SK-N-SH treated with all-trans-retinoic acid at 6 μM for 48 hours (cell line): ENCODE measurements around the gene RAMP3.

ENCODE experiments used
- ARNTL ChIP-seq: fragments of 450-650 bp; formaldehyde crosslinking; IDR thresholded peaks from 2 replicates; pipeline ENCODE4 v1.5.0; 2020; ENCODE audit warnings: low read depth, mild to moderate bottlenecking, moderate library complexity, borderline replicate concordance
- BACH2 ChIP-seq: fragments of 250-450 bp; sonication (Bioruptor Pico); IDR thresholded peaks from 2 replicates; pipeline ENCODE4 v1.9.0; 2021; ENCODE audit warnings: mild to moderate bottlenecking, borderline replicate concordance
- GLIS3 ChIP-seq: fragments of 250-450 bp; sonication (Bioruptor Pico); IDR thresholded peaks from 2 replicates; pipeline ENCODE4 v1.5.0; 2020; ENCODE audit warnings: mild to moderate bottlenecking, moderate library complexity
- PPARA ChIP-seq: fragments of 250-450 bp; sonication (Bioruptor Pico); IDR thresholded peaks from 2 replicates; pipeline ENCODE4 v1.5.0; 2020; ENCODE audit warnings: mild to moderate bottlenecking, borderline replicate concordance
- TCF4 ChIP-seq: fragments of 250-450 bp; sonication (Bioruptor Pico); IDR thresholded peaks from 2 replicates; pipeline ENCODE4 v1.8.0; 2021; ENCODE audit warnings: mild to moderate bottlenecking, moderate library complexity, borderline replicate concordance
- ZC3H10 ChIP-seq: fragments of 250-450 bp; sonication (Bioruptor Pico); IDR thresholded peaks from 2 replicates; pipeline ENCODE4 v1.5.1; 2021; ENCODE audit warnings: mild to moderate bottlenecking, moderate library complexity
- ZFP3 ChIP-seq: fragments of 250-450 bp; sonication (Bioruptor Pico); IDR thresholded peaks from 2 replicates; pipeline ENCODE4 v1.5.0; 2020; ENCODE audit warnings: mild to moderate bottlenecking, moderate library complexity
- ZFP30 ChIP-seq: fragments of 450-650 bp; formaldehyde crosslinking; IDR thresholded peaks from 2 replicates; pipeline ENCODE4 v1.5.0; 2022; ENCODE audit warnings: mild to moderate bottlenecking, moderate library complexity
- TF ChIP-seq, protein P1 (sequence below): fragments of 250-450 bp; sonication (Bioruptor Pico); IDR thresholded peaks from 2 replicates; pipeline ENCODE4 v1.8.0; 2021; ENCODE audit warnings: low read depth, mild to moderate bottlenecking, moderate library complexity, borderline replicate concordance
- TF ChIP-seq, protein P2 (sequence below): fragments of 250-450 bp; sonication (Bioruptor Pico); IDR thresholded peaks from 2 replicates; pipeline ENCODE4 v1.8.0; 2020; ENCODE audit warnings: mild to moderate bottlenecking, moderate library complexity, borderline replicate concordance
- TF ChIP-seq, protein P3 (sequence below): fragments of 250-450 bp; sonication (Bioruptor Pico); IDR thresholded peaks from 2 replicates; pipeline ENCODE4 v1.5.1; 2020; ENCODE audit warnings: low read depth, mild to moderate bottlenecking, moderate library complexity

DNA sequence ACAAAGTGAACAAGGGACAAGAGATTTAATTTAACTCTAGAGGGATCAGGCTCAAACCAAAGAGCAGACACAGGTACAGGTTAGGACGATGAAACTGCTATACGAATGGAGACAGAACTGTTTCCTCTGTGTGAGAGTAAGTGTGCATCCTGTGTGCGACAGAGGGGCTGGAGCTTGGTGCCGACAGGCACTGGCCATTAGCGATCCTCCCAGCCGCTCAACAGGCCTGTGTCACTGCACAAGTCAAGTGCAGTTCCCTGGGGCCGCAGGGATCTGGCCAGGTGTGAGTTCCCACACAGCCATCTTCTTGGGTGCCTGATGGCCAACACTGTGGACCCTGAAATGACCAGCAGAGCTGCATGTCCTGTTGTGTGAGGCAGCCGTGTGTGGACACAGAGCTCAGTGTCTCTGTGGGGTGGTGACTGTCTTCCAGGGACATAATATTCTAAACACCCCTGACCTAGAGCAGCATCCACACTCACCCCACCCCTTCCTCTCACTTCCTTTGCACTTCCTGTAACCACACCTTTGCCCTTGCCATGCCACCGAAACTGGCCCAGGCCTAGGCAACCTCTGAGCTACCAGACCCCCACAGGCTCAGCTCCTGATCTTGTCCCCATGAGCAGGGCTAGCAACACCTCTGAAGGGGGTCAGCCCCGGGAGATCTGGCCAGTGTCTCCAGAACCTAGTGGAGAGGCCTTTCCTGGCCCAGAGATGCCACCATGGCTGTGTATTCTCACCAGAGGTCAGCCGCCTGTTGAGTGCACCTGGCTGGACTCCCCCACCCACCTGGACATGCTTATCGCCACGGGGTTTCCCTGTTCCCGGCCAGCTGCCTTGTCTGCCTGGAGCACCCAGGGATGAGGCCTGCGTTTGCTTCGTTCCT, 34.4 kb upstream of the RAMP3 start:
- TF ChIP-seq GLIS3 (no peak), BACH2 (no peak), PPARA (CRISPR knock-in tag) (no peak), ZFP3 (CRISPR knock-in tag) (no peak), TCF4 (CRISPR knock-in tag) (no peak), ZFP30 (no peak), ZC3H10 (CRISPR knock-in tag) (no peak), ARNTL (no peak)
- TF ChIP-seq, protein P1, sequence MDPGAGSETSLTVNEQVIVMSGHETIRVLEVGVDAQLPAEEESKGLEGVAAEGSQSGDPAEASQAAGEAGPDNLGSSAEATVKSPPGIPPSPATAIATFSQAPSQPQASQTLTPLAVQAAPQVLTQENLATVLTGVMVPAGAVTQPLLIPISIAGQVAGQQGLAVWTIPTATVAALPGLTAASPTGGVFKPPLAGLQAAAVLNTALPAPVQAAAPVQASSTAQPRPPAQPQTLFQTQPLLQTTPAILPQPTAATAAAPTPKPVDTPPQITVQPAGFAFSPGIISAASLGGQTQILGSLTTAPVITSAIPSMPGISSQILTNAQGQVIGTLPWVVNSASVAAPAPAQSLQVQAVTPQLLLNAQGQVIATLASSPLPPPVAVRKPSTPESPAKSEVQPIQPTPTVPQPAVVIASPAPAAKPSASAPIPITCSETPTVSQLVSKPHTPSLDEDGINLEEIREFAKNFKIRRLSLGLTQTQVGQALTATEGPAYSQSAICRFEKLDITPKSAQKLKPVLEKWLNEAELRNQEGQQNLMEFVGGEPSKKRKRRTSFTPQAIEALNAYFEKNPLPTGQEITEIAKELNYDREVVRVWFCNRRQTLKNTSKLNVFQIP (CRISPR knock-in tag) = no peak
- TF ChIP-seq, protein P2, sequence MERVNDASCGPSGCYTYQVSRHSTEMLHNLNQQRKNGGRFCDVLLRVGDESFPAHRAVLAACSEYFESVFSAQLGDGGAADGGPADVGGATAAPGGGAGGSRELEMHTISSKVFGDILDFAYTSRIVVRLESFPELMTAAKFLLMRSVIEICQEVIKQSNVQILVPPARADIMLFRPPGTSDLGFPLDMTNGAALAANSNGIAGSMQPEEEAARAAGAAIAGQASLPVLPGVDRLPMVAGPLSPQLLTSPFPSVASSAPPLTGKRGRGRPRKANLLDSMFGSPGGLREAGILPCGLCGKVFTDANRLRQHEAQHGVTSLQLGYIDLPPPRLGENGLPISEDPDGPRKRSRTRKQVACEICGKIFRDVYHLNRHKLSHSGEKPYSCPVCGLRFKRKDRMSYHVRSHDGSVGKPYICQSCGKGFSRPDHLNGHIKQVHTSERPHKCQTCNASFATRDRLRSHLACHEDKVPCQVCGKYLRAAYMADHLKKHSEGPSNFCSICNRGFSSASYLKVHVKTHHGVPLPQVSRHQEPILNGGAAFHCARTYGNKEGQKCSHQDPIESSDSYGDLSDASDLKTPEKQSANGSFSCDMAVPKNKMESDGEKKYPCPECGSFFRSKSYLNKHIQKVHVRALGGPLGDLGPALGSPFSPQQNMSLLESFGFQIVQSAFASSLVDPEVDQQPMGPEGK (CRISPR knock-in tag) = no peak
- TF ChIP-seq, protein P3, sequence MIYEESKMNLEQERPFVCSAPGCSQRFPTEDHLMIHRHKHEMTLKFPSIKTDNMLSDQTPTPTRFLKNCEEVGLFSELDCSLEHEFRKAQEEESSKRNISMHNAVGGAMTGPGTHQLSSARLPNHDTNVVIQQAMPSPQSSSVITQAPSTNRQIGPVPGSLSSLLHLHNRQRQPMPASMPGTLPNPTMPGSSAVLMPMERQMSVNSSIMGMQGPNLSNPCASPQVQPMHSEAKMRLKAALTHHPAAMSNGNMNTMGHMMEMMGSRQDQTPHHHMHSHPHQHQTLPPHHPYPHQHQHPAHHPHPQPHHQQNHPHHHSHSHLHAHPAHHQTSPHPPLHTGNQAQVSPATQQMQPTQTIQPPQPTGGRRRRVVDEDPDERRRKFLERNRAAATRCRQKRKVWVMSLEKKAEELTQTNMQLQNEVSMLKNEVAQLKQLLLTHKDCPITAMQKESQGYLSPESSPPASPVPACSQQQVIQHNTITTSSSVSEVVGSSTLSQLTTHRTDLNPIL (CRISPR knock-in tag) = no peak
